H1 (cell line): ENCODE measurements around the gene GNAT1. TPM values are rescaled to one million over a fixed set of nuclear protein-coding genes. Genes with fewer than 3 reads are reported as not detected.

Experiments
- CTCF ChIA-PET: fragments of 300-600 bp; sonication (Branson Sonifier 250); formaldehyde crosslinking; loops from one replicate; lab custom pipeline; 2021; ENCODE audit not compliant: partially characterized antibody; lab: Charles Lee
- POLR2A ChIA-PET: fragments of 300-600 bp; sonication (Branson Sonifier 250); formaldehyde crosslinking; loops from one replicate; lab custom pipeline; 2021; ENCODE audit warnings: inconsistent platforms; ENCODE audit not compliant: partially characterized antibody; lab: Charles Lee
- DNase-seq, 2 experiments: peaks; one replicate each; pipeline versions ENCODE4 v3.0.0 to v3.0.0-alpha.2; 2010 to 2022; ENCODE audit warnings: low spot score in 2 of 2, low read depth in 1 of 2, mixed read lengths in 1 of 2
- FAIRE-seq: peaks from 2 replicates; lab custom pipeline; 2011; peaks lifted over from hg19 to GRCh38; lab: Jason Lieb, UNC
- H2AFZ ChIP-seq: 2 replicates; pipeline ENCODE4 v1.8.1; 2012; ENCODE audit warnings: low read length, inconsistent platforms
- H2AK5ac ChIP-seq: 2 replicates; pipeline ENCODE4 v1.6.1; 2013; ENCODE audit warnings: low read depth, low read length
- H2BK120ac ChIP-seq: replicated peaks from 2 replicates; pipeline ENCODE3; 2013; ENCODE audit warnings: low read depth, low read length, inconsistent platforms
- H2BK12ac ChIP-seq: 2 replicates; pipeline ENCODE4 v1.6.1; 2013; ENCODE audit warnings: low read depth, low read length
- H2BK15ac ChIP-seq: 2 replicates; pipeline ENCODE4 v1.6.1; 2013; ENCODE audit warnings: low read length
- H2BK20ac ChIP-seq: 2 replicates; pipeline ENCODE4 v1.6.1; 2013; ENCODE audit warnings: low read length
- H2BK5ac ChIP-seq: 2 replicates; pipeline ENCODE4 v1.6.1; 2013; ENCODE audit warnings: low read depth, low read length
- H3K14ac ChIP-seq: 2 replicates; pipeline ENCODE4 v1.6.1; 2013; ENCODE audit warnings: inconsistent platforms; ENCODE audit not compliant: insufficient read length
- H3K18ac ChIP-seq: 2 replicates; pipeline ENCODE4 v1.6.1; 2013; ENCODE audit warnings: low read length; ENCODE audit errors: extremely low read depth
- H3K23ac ChIP-seq: 2 replicates; pipeline ENCODE4 v1.6.1; 2013; ENCODE audit warnings: inconsistent platforms; ENCODE audit not compliant: insufficient read length
- H3K23me2 ChIP-seq: 2 replicates; pipeline ENCODE4 v1.6.1; 2013; ENCODE audit warnings: low read depth, low read length
- H3K27ac ChIP-seq: 2 replicates; pipeline ENCODE4 v1.6.1; 2011; ENCODE audit warnings: low read depth, low read length, inconsistent platforms
- H3K27me3 ChIP-seq, 4 experiments: replicated peaks in 1 of 4; 1 replicate in 1 of 4; 2 replicates in 3 of 4; pipeline versions ENCODE4 v1.6.1 to v1.8.1; 2011 to 2013; ENCODE audit warnings: low read length in 3 of 4, mild to moderate bottlenecking in 3 of 4, inconsistent platforms in 2 of 4, mixed read lengths in 2 of 4, moderate library complexity in 1 of 4; ENCODE audit not compliant: control insufficient read depth in 3 of 4, insufficient read depth in 3 of 4; ENCODE audit errors: extremely low read depth in 1 of 4
- H3K36me3 ChIP-seq, 4 experiments: 2 replicates each; pipeline versions ENCODE4 v1.6.1 to v1.8.1; 2011 to 2013; ENCODE audit warnings: mild to moderate bottlenecking in 4 of 4, low read length in 3 of 4, moderate library complexity in 2 of 4, control low read depth in 1 of 4, inconsistent platforms in 1 of 4; ENCODE audit not compliant: insufficient read depth in 4 of 4, control insufficient read depth in 2 of 4
- H3K4ac ChIP-seq: replicated peaks from 2 replicates; pipeline ENCODE3; 2013; ENCODE audit warnings: low read length, low read depth, mixed read lengths, inconsistent platforms; ENCODE audit not compliant: insufficient read length
- H3K4me1 ChIP-seq, 4 experiments: replicated peaks in 1 of 4; 1 replicate in 1 of 4; 2 replicates in 3 of 4; pipeline versions ENCODE4 v1.6.1 to v1.8.1; 2011 to 2013; ENCODE audit warnings: low read length in 3 of 4, inconsistent platforms in 2 of 4, mixed read lengths in 1 of 4; ENCODE audit not compliant: insufficient read depth in 4 of 4, control insufficient read depth in 3 of 4
- H3K4me2 ChIP-seq, 2 experiments: 2 replicates each; pipeline versions ENCODE4 v1.6.1 to v1.8.1; 2011 to 2013; ENCODE audit warnings: low read depth in 2 of 2, low read length in 2 of 2, control low read depth in 1 of 2, inconsistent platforms in 1 of 2, mild to moderate bottlenecking in 1 of 2; ENCODE audit not compliant: insufficient read depth in 1 of 2
- H3K4me3 ChIP-seq, 4 experiments: fragments of 200-600, 300-600 bp in 1 of 4; sonication (generic), shearing (Covaris generic), sonication (Bioruptor Twin) in 1 of 4; 2 replicates each; pipeline versions ENCODE4 v1.5.1 to v1.8.1; 2011 to 2016; ENCODE audit warnings: low read length in 4 of 4, low read depth in 3 of 4, control low read depth in 2 of 4, inconsistent platforms in 2 of 4, mild to moderate bottlenecking in 2 of 4, mixed read lengths in 1 of 4, moderate library complexity in 1 of 4; ENCODE audit not compliant: insufficient read depth in 2 of 4; ENCODE audit errors: extremely low read depth in 1 of 4
- H3K56ac ChIP-seq: replicated peaks from 2 replicates; pipeline ENCODE3; 2013; ENCODE audit warnings: low read depth, mild to moderate bottlenecking, mixed read lengths, low read length, inconsistent platforms; ENCODE audit not compliant: insufficient read length
- H3K79me1 ChIP-seq: 2 replicates; pipeline ENCODE4 v1.6.1; 2013; ENCODE audit warnings: low read depth, low read length, control low read depth
- H3K79me2 ChIP-seq, 2 experiments: 2 replicates each; pipeline versions ENCODE4 v1.6.1 to v1.8.1; 2012 to 2013; ENCODE audit warnings: low read length in 2 of 2, mild to moderate bottlenecking in 2 of 2, inconsistent platforms in 1 of 2; ENCODE audit not compliant: insufficient read depth in 2 of 2, control insufficient read depth in 1 of 2
- H3K9ac ChIP-seq, 4 experiments: replicated peaks in 1 of 4; 1 replicate in 1 of 4; 2 replicates in 3 of 4; pipeline versions ENCODE4 v1.6.1 to v1.8.1; 2011 to 2013; ENCODE audit warnings: low read depth in 3 of 4, low read length in 3 of 4, control low read depth in 2 of 4, mild to moderate bottlenecking in 2 of 4, moderate library complexity in 2 of 4, inconsistent platforms in 1 of 4; ENCODE audit errors: extremely low read depth in 1 of 4
- H3K9me3 ChIP-seq, 2 experiments: 2 replicates each; pipeline versions ENCODE4 v1.6.1 to v1.8.1; 2012 to 2013; ENCODE audit warnings: mild to moderate bottlenecking in 2 of 2, moderate library complexity in 2 of 2, control low read depth in 1 of 2, inconsistent platforms in 1 of 2, low read depth in 1 of 2, low read length in 1 of 2, mixed read lengths in 1 of 2; ENCODE audit not compliant: insufficient read depth in 2 of 2
- H4K20me1 ChIP-seq, 2 experiments: replicated peaks in 1 of 2; 2 replicates each; pipeline versions ENCODE3 to v1.8.1; 2011 to 2013; ENCODE audit warnings: inconsistent platforms in 2 of 2, low read length in 2 of 2, mild to moderate bottlenecking in 1 of 2; ENCODE audit not compliant: insufficient read depth in 2 of 2, control insufficient read depth in 1 of 2
- H4K5ac ChIP-seq: 2 replicates; pipeline ENCODE4 v1.6.1; 2013; ENCODE audit warnings: low read length, low read depth, mixed read lengths, inconsistent platforms; ENCODE audit not compliant: insufficient read length
- H4K8ac ChIP-seq: 2 replicates; pipeline ENCODE4 v1.8.0; 2013; ENCODE audit warnings: mild to moderate bottlenecking, moderate library complexity, low read length, inconsistent platforms; ENCODE audit not compliant: insufficient read depth; ENCODE audit errors: extremely low read depth
- H4K91ac ChIP-seq: replicated peaks from 2 replicates; pipeline ENCODE3; 2013; ENCODE audit warnings: low read length, mixed read lengths, inconsistent platforms; ENCODE audit not compliant: insufficient read length
- SAP30 ChIP-seq: fragments of 300-600 bp; sonication (generic); IDR thresholded peaks from 2 replicates; pipeline ENCODE4 v1.7.1; 2012; ENCODE audit warnings: low read length, moderate library complexity, mild to moderate bottlenecking, inconsistent platforms; ENCODE audit not compliant: insufficient read depth, insufficient replicate concordance
- SP2 ChIP-seq: IDR thresholded peaks from 2 replicates; pipeline ENCODE4 v1.6.1; 2012; ENCODE audit warnings: mild to moderate bottlenecking, low read length, inconsistent platforms
- SRF ChIP-seq: IDR thresholded peaks from 2 replicates; pipeline ENCODE4 v1.6.1; 2011; ENCODE audit warnings: mild to moderate bottlenecking, low read depth, low read length, moderate library complexity
- WGBS, 2 experiments: shearing (Covaris generic) in 1 of 2; methylation state at CpG; one replicate each; pipeline versions ENCODE4 v1.1.6 to v1.1.7; 2013 to 2015; ENCODE audit warnings: low lambda C conversion rate in 2 of 2, mixed read lengths in 2 of 2, inconsistent platforms in 1 of 2, low coverage in 1 of 2, missing lambda C conversion rate in 1 of 2; ENCODE audit not compliant: insufficient replicate concordance in 2 of 2, insufficient coverage in 1 of 2, insufficient read length in 1 of 2; ENCODE audit errors: extremely low coverage in 1 of 2, missing lambda C conversion rate in 1 of 2; 5-methylcytosine and 5-hydroxymethylcytosine counted together
- polyA plus RNA-seq, 7 experiments: library from polyadenylated mRNA; depleted of rRNA in 3 of 7; stranded (reverse) in 5 of 7; unstranded in 2 of 7; fragments of >200 nt in 5 of 7; fragments of 200-250 nt in 2 of 7; gene quantifications; 1 replicate in 5 of 7; 2 replicates in 1 of 7; 4 replicates in 1 of 7; pipeline versions ENCODE4 v1.2.1 to v1.2.3, GENCODE V29; 2011 to 2013; ENCODE audit warnings: missing spikeins in 2 of 7, mixed read lengths in 2 of 7
- total RNA-seq: library from RNA; stranded (reverse); fragmentation: NEBNext Ultra II Directional; extraction: Animal tissue kit (Norgen Biotek cat#: 25700); gene quantifications from 2 replicates; pipeline ENCODE4 v1.2.1, GENCODE V29; 2021
- TF ChIP-seq, protein P1 (sequence below): IDR thresholded peaks from 2 replicates; pipeline ENCODE4 v1.6.1; 2012; ENCODE audit warnings: low read length, inconsistent platforms

GNAT1 gene
- total and polyA plus RNA-seq, 2 of the 8 experiments (the other 6 are each of a cell fraction or from before 2014, with no cell fraction given) = 0.08 TPM; not detected in 1

- no peak for DNase-seq
- no peak for FAIRE-seq
These were observed 25.4 kb upstream of the GNAT1 start for GRCh38 chr3:50165910-50166538.

More at GRCh38 chr3:50165910-50166538, 25.4 kb upstream of the GNAT1 start:
- Histone ChIP-seq H4K91ac (peak overlapping the region; percentile 41), H4K5ac (no peak overlapping the region), H4K20me1 (peaks cover 6 to 10% of the 10 kb centered on the region in 2 experiments), H2AFZ (no peak overlapping the region), H3K79me2 (peaks cover 0 to 20% of the 10 kb centered on the region in 2 experiments; a peak in 3 of 4 replicates), H3K23me2 (no peaks in the 10 kb centered on the region), H2BK12ac (peak overlapping the region; percentile 60; the same call in 1 of the 2 replicates), H2BK20ac (no peak overlapping the region), H3K4me2 (peak overlapping the region in 1 of 2 experiments; percentile 15; a peak in 1 of 4 replicates), H3K18ac (peak overlapping the region; percentile 60), H3K9me3 (no peaks in the 10 kb centered on the region), H3K27ac (no peak overlapping the region), H2AK5ac (0 out of 2 replicates have a peak overlapping the region, but pooled peaks have one; percentile 19), H3K4me3 (no peak overlapping the region), H3K9ac (0 out of 7 replicates have a peak overlapping the region, but pooled peaks of 1 of the 4 experiments have one; percentile 10), H3K4me1 (peaks cover 0 to 26% (median 19%) of the 10 kb centered on the region in 4 experiments; a peak in 6 of 7 replicates), H2BK120ac (no peak overlapping the region), H3K56ac (no peak overlapping the region), H3K36me3 (peaks cover 7 to 17% (median 10%) of the 10 kb centered on the region in 4 experiments; a peak in 4 of 8 replicates), H3K4ac (peak overlapping the region; percentile 60), H3K27me3 (no peaks in the 10 kb centered on the region), H2BK5ac (0 out of 2 replicates have a peak overlapping the region, but pooled peaks have one; percentile 71), H3K14ac (no peak overlapping the region), H3K79me1 (peaks cover 31% of the 10 kb centered on the region), H3K23ac (no peak overlapping the region), H2BK15ac (0 out of 2 replicates have a peak overlapping the region, but pooled peaks have one; percentile 75), H4K8ac (peak overlapping the region; percentile 16; the same call in 1 of the 2 replicates)
- 81% methylated on average over 14 of the region's 15 CpGs; no CpG with 5 or more reads in 1 of the 2 experiments for WGBS, 2 experiments
- ChIA-PET POLR2A (interaction anchor here (0.6 to 3.3 kb wide), 11 partner anchors 9 to 70 kb away, joined by 3 to 19 read pairs (median 4); no protein-coding TSS in a partner anchor), CTCF (interaction anchor here (0.8 to 25.0 kb wide), 11 partner anchors 8 to 60 kb away, joined by 3 to 299 read pairs (median 5); partner anchors contain the start of gene GNAT1)
- no peak for TF ChIP-seq SRF
- TF ChIP-seq SAP30 = no peak
- TF ChIP-seq, protein P1, sequence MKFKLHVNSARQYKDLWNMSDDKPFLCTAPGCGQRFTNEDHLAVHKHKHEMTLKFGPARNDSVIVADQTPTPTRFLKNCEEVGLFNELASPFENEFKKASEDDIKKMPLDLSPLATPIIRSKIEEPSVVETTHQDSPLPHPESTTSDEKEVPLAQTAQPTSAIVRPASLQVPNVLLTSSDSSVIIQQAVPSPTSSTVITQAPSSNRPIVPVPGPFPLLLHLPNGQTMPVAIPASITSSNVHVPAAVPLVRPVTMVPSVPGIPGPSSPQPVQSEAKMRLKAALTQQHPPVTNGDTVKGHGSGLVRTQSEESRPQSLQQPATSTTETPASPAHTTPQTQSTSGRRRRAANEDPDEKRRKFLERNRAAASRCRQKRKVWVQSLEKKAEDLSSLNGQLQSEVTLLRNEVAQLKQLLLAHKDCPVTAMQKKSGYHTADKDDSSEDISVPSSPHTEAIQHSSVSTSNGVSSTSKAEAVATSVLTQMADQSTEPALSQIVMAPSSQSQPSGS = no peak
- no peak for TF ChIP-seq SP2
